GM10266 (cell line): Measurements from ENCODE around the gene FOXL2.

ENCODE experiments used
- DNase-seq: peaks from one replicate; pipeline ENCODE4 v3.0.0; 2012; ENCODE audit errors: extremely low spot score
- TF ChIP-seq, protein P1 (sequence below): IDR thresholded peaks from 2 replicates; pipeline ENCODE4 v1.5.1; 2012; ENCODE audit warnings: mild to moderate bottlenecking, low read depth; ENCODE audit not compliant: control insufficient read depth, insufficient read depth; ENCODE audit errors: missing control alignments

Gene FOXL2

DNA sequence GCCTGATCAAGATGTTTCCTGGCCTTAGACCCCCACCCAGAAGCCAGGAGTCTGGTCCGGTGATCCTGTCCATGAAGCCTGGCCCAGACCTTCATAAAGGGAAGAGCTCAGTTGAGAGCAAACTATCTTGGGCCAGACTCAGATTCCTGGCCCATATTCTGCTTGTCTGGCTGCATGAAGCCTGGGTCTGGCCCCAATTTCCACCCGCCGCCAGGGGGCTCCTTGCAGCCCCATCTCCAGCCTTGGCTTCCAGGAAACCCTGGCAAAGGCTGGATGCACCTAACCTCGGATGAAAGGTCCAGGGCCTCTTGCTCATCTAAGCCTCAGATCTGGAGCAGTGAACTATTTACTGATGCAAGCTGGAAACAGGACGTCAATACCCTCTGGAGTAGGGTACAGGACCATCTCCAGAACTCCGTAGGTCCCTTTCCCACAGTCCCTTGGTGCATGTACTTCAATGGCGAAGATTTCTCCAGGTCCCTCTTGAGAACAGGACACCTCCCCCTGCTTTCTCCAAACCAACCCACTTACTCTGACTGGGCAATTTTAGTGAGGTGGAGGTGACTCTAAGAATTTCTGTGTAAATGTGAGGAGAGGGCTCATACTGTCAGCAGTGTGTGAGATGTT is 5.6 kb downstream of the FOXL2 start:
- no peak for DNase-seq
- TF ChIP-seq, protein P1, sequence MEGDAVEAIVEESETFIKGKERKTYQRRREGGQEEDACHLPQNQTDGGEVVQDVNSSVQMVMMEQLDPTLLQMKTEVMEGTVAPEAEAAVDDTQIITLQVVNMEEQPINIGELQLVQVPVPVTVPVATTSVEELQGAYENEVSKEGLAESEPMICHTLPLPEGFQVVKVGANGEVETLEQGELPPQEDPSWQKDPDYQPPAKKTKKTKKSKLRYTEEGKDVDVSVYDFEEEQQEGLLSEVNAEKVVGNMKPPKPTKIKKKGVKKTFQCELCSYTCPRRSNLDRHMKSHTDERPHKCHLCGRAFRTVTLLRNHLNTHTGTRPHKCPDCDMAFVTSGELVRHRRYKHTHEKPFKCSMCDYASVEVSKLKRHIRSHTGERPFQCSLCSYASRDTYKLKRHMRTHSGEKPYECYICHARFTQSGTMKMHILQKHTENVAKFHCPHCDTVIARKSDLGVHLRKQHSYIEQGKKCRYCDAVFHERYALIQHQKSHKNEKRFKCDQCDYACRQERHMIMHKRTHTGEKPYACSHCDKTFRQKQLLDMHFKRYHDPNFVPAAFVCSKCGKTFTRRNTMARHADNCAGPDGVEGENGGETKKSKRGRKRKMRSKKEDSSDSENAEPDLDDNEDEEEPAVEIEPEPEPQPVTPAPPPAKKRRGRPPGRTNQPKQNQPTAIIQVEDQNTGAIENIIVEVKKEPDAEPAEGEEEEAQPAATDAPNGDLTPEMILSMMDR: peak; percentile 55

DNA sequence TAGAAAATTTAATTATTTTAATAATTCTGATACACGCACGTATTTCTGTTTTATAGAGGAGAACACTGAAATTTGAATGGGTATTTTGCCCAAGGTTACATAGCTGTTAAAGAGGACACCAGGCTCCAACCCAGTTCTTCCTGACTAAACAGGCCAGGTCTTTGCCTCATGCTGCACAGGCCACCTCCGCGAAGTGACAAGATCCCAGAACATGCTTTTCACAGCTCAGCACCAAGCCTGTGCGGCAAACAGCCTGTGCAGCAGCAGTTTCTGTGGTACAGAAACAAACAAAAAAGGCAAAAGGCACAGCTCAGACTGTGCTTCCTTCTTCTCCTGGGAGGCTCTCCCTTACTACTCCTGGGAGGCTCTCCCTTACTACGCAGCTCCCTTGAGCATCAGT is 6.5 kb downstream of the FOXL2 start:
- no peak for DNase-seq
- TF ChIP-seq, protein P1: no peak

DNA sequence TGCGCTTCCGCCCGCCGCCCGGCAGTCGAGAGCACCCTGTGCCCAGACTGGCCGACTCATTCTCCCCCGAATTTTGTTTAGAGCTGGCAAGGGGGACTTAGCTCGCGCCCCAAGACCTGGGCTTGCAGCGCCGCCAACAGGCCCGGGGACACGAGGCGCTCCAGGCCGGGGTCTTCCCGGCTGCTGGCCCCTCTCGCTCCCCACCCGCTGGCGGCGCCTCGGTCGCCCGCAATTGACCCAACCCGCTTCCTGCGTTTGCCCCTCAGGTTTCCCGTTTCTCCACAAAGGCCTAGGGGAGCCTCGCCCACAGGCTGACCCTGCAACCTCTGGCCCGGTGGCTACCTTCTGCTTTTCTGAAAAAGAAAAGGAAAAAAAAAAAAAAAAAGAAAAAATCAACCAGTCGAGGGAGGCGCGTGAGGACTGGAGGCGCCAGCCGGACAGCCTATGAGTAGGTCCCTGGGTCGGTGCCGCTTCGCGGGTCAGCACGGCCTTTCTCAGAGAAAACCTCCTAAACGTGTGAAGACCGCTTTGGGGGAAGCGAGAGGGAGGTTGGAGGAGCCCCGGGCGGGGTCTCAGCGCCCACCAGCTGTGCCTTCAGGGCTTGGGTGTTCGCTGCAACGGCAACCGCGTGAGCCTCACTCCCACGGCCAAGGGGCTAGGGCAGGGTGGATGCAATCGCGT is 7.2 kb downstream of the FOXL2 start:
- TF ChIP-seq, protein P1: no peak
- no peak for DNase-seq

DNA sequence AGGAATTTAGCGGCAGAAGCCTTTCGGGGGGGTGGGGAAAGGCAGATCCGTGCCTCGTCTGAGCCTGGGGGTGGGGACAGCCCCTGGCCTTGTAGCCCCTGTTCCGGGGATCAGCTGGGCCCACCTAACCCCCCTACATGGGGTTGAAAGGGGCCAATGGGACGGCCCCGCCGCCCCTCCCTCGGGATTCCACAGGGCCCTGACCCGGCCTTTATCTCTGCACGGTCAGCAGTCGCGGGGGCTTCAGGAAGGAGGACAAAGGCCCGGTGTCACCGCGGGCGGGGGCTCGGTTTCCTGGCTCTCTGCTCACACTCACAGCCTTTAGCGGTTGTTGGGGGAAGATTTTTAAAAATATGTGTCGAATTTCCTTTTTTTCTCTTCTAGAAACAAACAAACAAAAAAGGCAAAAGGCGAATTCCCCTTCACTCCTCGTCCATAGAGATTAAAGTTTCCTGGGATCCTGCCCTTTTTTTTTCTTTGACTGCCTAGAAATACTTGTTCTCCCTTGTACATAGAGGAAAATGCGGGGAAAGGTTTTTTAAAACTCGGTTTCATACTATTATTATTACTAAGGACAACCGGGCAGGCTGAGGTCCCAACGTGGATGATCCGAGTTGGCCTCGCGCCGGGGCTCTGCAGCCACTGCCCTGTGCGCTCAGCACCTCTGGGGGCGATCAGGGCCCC is 7.9 kb downstream of the FOXL2 start:
- DNase-seq: no peak
- TF ChIP-seq, protein P1: no peak

DNA sequence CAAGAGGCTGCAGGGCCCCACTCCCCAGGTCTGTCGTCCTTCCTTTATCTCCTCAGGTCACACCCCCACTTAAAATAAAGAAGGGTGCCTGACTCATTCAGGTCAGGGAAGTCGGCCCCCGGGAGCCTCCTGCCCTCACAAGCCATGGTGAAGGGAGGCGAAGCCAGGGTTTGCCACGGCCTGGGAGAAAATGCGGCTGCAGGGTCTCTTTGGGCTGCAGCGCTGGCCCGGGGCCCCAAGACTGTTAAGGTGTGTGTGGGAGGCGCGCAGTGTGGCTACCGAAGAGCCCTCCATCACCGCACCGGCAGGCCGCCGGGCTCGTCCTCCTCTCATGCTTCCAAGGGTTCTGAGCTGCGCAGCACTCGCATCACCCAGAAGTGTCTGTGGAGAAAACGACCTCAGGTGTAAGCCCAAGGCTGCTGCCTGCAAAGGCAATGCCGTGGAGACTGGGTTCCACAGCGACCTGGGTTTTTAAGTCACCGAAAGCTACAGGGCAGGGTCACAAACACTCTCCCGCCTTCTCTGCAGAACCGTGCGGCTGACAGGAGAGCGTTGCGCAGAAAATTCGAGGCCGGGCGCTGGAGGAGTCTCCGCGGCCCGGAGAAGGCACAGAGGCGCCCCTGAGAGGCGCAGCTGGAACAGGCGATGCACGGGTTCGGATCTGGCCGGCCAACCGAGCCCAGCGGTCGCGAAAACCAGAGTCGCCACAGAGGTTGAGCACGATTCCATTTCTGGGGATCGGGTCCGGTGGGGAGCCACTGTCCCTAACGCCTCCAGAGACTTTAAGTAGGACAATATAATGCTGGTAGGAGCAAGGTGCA is 8.7 kb downstream of the FOXL2 start:
- DNase-seq: no peak

DNA sequence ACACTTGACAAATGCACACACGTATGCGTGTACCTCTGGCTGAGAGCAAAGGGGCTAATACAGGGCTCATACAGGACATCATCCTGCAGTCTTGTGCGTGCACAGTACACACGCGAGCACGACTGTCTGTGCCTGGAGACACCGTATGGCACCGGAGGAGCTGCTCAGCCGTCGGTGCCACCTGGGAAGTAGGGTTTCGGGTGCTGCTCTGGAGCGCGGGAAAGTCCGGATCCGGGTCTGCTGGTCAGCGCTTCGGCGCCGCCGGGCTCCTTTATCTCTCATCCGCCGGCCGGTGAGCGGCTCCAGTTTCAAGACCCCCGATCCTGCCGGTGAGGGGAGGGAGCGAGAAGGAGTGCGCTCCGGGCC is 9.3 kb downstream of the FOXL2 start:
- TF ChIP-seq, protein P1: no peak
- no peak for DNase-seq

More for the DNA sequence above, 8.7 kb downstream of the FOXL2 start:
- TF ChIP-seq, protein P1: no peak
